DMS53 treated with DMSO at 0.1 percent for 48 hours (cell line): Measurements from ENCODE around the gene NCS1.

Experiments used
- DNase-seq: peaks from one replicate; lab custom pipeline; 2025; ENCODE audit not compliant: unreplicated experiment; lab: John Stamatoyannopoulos, UW

Gene NCS1

GRCh38 chr9:130175355-130175754 is 3.2 kb downstream of the NCS1 start:
- DNase-seq: no peak

- no peak for DNase-seq
These were observed 4.6 kb downstream of the NCS1 start for GRCh38 chr9:130176760-130177159.

GRCh38 chr9:130177898-130178805 is 5.9 kb downstream of the NCS1 start:
- no peak for DNase-seq

- DNase-seq: no peak
These were observed 7.2 kb downstream of the NCS1 start for GRCh38 chr9:130179331-130179907.

GRCh38 chr9:130180516-130180915 is 8.3 kb downstream of the NCS1 start:
- DNase-seq: no peak

- DNase-seq: no peak
These were observed 9.6 kb downstream of the NCS1 start for GRCh38 chr9:130181678-130182380.

- DNase-seq: no peak
These were observed 10.2 kb downstream of the NCS1 start for GRCh38 chr9:130182381-130182909.

GRCh38 chr9:130183133-130183762 is 11.0 kb downstream of the NCS1 start:
- DNase-seq: no peak

GRCh38 chr9:130185017-130185416 is 12.8 kb downstream of the NCS1 start:
- no peak for DNase-seq

GRCh38 chr9:130185490-130186031 is 13.4 kb downstream of the NCS1 start:
- no peak for DNase-seq

- no peak for DNase-seq
These were observed 13.8 kb downstream of the NCS1 start for GRCh38 chr9:130186051-130186450.

GRCh38 chr9:130186839-130187522 is 14.8 kb downstream of the NCS1 start:
- DNase-seq: peak; percentile 67

- no peak for DNase-seq
These were observed 15.3 kb downstream of the NCS1 start for GRCh38 chr9:130187523-130187846.

GRCh38 chr9:130188860-130189481 is 16.8 kb downstream of the NCS1 start:
- DNase-seq: no peak

- no peak for DNase-seq
These were observed 17.6 kb downstream of the NCS1 start for GRCh38 chr9:130189840-130190239.

- no peak for DNase-seq
These were observed 19.0 kb downstream of the NCS1 start for GRCh38 chr9:130191068-130191748.

GRCh38 chr9:130191749-130192120 is 19.5 kb downstream of the NCS1 start:
- DNase-seq: no peak

GRCh38 chr9:130192382-130192999 is 20.3 kb downstream of the NCS1 start:
- DNase-seq: no peak

GRCh38 chr9:130193103-130193502 is 20.9 kb downstream of the NCS1 start:
- DNase-seq: no peak
